HG02943 (cell line): ENCODE measurements around the gene DTL.
A peak's percentile ranks its signal among the peaks of the same experiment; 100 is the strongest.
"Not testable (repeated sequence)": the region's sequence is repeated elsewhere in the genome, so short reads cannot be mapped to it uniquely, and the experiment has no call there.

Experiments
- ATAC-seq: cut with Tn5 transposase; IDR thresholded peaks from one replicate; pipeline ENCODE4 v1.9.1; 2021; ENCODE audit warnings: mild to moderate bottlenecking, low read depth, moderate library complexity; ENCODE audit not compliant: unreplicated experiment

Gene DTL, protein sequence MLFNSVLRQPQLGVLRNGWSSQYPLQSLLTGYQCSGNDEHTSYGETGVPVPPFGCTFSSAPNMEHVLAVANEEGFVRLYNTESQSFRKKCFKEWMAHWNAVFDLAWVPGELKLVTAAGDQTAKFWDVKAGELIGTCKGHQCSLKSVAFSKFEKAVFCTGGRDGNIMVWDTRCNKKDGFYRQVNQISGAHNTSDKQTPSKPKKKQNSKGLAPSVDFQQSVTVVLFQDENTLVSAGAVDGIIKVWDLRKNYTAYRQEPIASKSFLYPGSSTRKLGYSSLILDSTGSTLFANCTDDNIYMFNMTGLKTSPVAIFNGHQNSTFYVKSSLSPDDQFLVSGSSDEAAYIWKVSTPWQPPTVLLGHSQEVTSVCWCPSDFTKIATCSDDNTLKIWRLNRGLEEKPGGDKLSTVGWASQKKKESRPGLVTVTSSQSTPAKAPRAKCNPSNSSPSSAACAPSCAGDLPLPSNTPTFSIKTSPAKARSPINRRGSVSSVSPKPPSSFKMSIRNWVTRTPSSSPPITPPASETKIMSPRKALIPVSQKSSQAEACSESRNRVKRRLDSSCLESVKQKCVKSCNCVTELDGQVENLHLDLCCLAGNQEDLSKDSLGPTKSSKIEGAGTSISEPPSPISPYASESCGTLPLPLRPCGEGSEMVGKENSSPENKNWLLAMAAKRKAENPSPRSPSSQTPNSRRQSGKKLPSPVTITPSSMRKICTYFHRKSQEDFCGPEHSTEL

GRCh38 chr1:212035123-212035834 is at the start of gene DTL, which contains the start of gene INTS7:
DTL (plus strand) TSS chr1:212035748; CDS start chr1:212035891, 143 bp downstream.
INTS7 (minus strand) TSS chr1:212035557; CDS start chr1:212035437, 120 bp downstream.
- ATAC-seq, result peak; percentile 79

GRCh38 chr1:211986628-211987254 is 48.8 kb upstream of the DTL start:
- no peak for ATAC-seq

DNA sequence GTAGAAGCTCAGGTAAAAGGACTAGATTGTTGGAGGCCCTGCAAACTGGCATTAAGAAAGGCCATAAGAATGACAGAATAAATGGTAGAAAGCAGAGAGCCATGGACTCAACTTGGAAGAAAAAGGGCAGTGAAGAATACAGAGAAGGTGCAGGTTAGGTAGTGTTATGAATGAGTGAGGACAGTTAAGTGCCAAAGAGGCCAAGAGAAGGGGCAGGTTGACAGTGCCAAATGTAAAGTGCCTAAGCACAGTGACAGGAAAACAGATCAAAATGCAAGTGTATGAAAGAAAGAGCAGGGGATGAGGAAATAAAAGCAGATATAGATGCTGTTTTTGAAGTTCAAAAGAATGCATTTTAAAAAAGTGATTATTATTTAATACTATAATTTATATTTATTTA is 43.9 kb upstream of the DTL start:
- no peak for ATAC-seq

DNA sequence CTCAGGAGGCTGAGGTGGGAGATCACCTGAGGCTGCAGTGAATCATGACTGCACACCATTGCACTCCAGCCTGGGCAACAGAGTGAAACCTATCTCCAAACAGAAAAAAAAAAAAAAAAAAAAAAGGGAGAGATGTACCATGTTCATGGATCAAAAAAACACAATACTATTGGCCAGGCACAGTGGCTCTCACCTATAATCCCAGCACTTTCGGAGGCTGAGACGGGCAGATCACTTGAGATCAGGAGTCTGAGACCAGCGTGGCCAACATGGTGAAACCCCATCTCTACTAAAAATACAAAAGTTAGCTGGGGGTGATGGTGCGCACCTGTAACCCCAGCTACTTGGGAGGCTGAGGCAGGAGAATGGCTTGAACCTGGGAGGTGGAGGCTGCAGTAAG is 38.1 kb upstream of the DTL start:
- not testable (repeated sequence) for ATAC-seq

DNA sequence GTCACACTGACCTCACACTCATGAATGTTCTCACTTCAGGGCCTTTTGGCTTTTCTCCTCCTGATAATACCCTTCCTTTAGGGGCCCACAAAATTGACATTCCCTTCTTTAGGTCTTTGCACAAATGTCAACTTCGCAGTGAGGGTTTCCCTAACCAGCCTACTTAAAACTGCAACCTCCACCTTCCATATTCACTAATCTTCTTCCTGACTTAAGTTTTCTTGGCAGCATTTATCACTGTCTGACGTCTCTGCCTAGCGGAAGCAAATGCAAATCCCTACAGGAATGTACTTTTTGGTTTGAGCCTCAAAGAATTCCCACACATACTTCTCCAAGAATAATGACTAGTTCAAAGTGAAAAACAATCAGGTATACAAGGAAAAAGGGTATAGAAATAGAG is 33.0 kb upstream of the DTL start:
- no peak for ATAC-seq

GRCh38 chr1:212004895-212005608 is 30.5 kb upstream of the DTL start:
- no peak for ATAC-seq

GRCh38 chr1:212007178-212007577 is 28.4 kb upstream of the DTL start:
- ATAC-seq, result no peak

GRCh38 chr1:212007886-212008285 is 27.7 kb upstream of the DTL start:
- no peak for ATAC-seq

- ATAC-seq, result no peak
Observed at GRCh38 chr1:212009561-212009960, 26.0 kb upstream of the DTL start.

DNA sequence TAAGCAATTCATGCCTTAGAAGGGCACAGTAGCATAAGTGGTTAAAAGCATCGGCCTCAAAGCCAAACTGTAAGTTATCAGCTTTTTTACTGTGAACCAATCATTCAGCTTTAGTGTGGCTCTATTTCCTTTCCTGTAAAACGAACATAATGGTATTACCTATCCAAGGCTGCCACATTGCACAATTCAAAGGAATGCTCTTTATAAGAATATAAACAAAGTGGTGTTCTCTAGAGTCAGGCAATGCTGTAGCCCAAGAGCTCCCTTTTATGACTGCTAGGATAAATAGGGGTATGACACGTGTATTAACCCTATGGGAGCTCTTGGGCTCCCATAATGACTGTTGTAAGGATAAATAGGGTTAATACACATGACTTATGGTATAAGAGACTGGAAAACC is 25.5 kb upstream of the DTL start:
- no peak for ATAC-seq

- no peak for ATAC-seq
Observed at GRCh38 chr1:212012034-212012740, 23.4 kb upstream of the DTL start.

- ATAC-seq, result no peak
Observed at GRCh38 chr1:212013672-212014071, 21.9 kb upstream of the DTL start.

GRCh38 chr1:212020975-212021374 is 14.6 kb upstream of the DTL start:
- ATAC-seq, result no peak

DNA sequence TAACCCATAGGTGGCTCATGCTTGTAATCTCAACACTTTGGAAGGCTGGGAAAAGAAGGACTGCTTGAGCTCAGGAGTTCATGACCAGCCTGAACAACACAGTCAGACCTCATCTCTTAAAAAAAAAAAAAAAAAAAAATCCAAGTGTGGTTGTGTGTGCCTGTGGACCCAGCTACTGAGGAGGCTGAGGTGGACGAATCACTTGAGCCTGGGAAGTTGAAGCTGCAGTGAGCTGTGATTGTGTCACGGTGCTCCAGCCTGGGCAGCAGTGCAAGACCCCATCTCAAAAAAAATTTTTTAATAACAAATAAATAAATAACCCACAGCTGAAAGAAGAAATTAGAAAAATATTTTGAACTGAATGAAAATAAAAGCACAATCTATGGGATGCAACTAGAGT is 14.0 kb upstream of the DTL start:
- ATAC-seq, result no peak

DNA sequence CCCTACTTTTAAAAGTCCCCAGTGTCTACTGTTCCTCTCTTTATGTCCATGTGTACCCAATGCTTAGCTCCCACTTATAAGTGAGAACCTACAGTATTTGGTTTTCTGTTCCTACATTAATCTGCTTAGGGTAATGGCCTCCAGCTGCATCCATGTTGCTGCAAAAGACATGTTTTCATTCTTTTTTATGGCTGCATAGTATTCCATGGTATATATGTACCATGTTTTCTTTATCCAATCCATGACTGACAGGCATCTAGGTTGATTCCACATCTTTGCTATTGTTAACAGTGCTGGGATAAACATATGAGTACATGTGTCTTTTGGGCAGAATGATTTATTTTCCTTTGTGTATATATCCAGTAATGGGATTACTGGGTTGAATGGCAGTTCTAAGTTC is 12.6 kb upstream of the DTL start:
- ATAC-seq, result not testable (repeated sequence)

DNA sequence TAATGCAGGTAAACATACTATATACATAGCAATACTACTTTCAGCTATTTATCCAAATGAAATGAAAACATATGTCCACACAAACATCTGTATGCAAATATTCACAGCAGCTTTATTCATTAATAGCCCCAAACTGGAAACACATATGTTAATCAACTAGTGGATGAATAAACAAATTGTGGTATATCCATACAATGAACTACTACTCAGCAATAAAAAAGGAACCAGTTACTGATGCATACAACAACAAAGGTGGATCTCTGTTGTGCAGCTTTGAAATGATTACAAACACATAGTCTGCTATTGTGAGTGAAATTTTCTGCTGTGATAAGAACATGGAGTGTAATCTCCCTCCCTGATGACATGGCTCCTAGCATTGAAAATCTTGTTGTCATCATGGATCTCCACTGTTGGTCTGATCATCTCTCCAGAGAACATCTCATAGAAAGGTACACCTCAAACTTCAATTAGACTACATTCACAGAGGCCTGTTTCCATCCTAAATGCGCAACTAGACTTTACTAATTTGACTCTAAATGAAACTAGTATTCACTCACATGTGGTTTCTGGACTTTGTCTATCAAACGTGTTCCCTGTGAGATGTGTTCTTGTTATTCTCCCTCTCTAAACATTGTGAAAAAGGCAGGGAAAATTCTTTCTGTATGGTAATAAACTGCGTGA is 10.9 kb upstream of the DTL start:
- ATAC-seq, result no peak

GRCh38 chr1:212027727-212028126 is 7.8 kb upstream of the DTL start:
- ATAC-seq, result not testable (repeated sequence)

DNA sequence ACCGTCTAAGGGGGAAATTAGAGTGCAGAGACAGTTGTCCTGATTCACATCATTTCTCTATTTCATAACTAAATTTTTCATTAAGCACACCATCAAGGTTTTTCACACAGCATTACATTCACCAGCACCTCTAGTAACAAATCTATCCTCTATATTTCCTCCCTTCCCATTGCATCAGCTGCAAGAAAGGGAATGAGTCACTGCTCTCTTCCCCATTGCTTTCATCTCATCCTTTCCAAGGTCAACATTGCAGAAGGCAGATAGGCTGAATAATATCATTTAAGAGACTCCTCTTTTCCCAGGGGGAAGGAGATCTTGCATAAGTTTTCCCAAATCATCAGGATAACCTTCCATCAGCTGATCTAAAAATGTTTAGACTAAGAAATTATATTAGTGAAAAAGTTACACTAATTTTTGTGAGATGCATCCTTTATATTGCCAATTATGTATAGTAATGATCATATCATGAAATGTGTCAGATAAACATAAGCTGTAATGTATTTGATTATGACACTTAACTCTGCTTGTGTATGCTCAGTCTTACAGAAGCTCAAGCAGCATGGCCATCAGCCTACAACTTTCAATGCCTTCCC is 4.5 kb upstream of the DTL start:
- no peak for ATAC-seq
